Pancreas (tissue), 10 donors: ENCODE data around the gene METTL2B. TPM values are rescaled to one million over a fixed set of nuclear protein-coding genes. Genes with fewer than 3 reads are reported as not detected.
"Not testable (repeated sequence)": the region's sequence is repeated elsewhere in the genome, so short reads cannot be mapped to it uniquely, and the experiment has no call there.

Source experiments
- ATAC-seq, 4 donors: fragments of 200-7000 bp; cut with Tn5 transposase; one replicate each; pipeline versions ENCODE4 v1.8.0 to v1.9.1; 2020; ENCODE audit warnings: mild to moderate bottlenecking in 4 of 4, moderate library complexity in 4 of 4
- DNase-seq, 6 donors: peaks; one replicate each; pipeline ENCODE4 v3.0.0-alpha.2; 2020
- FAIRE-seq: peaks from 2 replicates; lab custom pipeline; 2012; peaks lifted over from hg19 to GRCh38; lab: Jason Lieb, UNC
- H3K27ac ChIP-seq, 4 donors: fragments of 200-600 bp; sonication (generic); 1 replicate in 3 of 4; 2 replicates in 1 of 4; pipeline versions ENCODE4 v1.5.0 to v1.8.0; 2020
- H3K27me3 ChIP-seq, 4 donors: fragments of 200-600 bp; one replicate each; pipeline ENCODE4 v1.8.0; 2021
- H3K36me3 ChIP-seq, 3 donors: fragments of 200-600 bp; sonication (generic) in 1 of 3; one replicate each; pipeline versions ENCODE4 v1.5.0 to v1.8.0; 2020 to 2021
- H3K4me1 ChIP-seq, 3 donors: fragments of 200-600 bp; one replicate each; pipeline ENCODE4 v1.8.0; 2021
- H3K4me3 ChIP-seq, 4 donors: fragments of 200-600 bp; sonication (generic) in 2 of 4; one replicate each; pipeline versions ENCODE4 v1.5.0 to v1.8.0; 2020 to 2021
- H3K9me3 ChIP-seq, 4 donors: fragments of 200-600 bp; one replicate each; pipeline ENCODE4 v1.8.0; 2021
- WGBS, 2 donors: extraction: QIAGEN DNeasy Blood & Tissue Kit; methylation state at CpG; one replicate each; pipeline ENCODE4 v1.1.7; 2013; 5-methylcytosine and 5-hydroxymethylcytosine counted together
- intact Hi-C, 3 donors: fragments of 100-400 bp; cut with DNase I; formaldehyde crosslinking; loops; one replicate each; pipeline versions ENCODE4 v1.11.1 to v1.14.2; 2022
- polyA plus RNA-seq, 2 donors: library from polyadenylated mRNA; stranded (reverse); fragments of 200-250 nt; gene quantifications; one replicate each; pipeline ENCODE4 v1.2.3, GENCODE V29; 2013
- total RNA-seq, 6 donors: library from RNA; stranded (reverse); fragmentation: NEBNext Ultra II Directional in 4 of 6; extraction: Animal tissue kit (Norgen Biotek cat#: 25700) in 4 of 6; gene quantifications; one replicate each; pipeline versions ENCODE4 v1.2.1 to v1.2.4, GENCODE V29; 2021 to 2023
- TF ChIP-seq, protein P1 (sequence below), 4 donors: fragments of 200-600 bp; sonication (generic) in 3 of 4; IDR thresholded peaks; one replicate each; pipeline versions ENCODE4 v1.5.0 to v1.8.0; 2021; ENCODE audit warnings: antibody characterized with exemption in 4 of 4
- donor health status: healthy with polysubstance abuse.
- donor health status: DM: no; HTN: no; CAD: no; lungs with moderate emphysema.
- donor health status: DM: no; HTN: no; CAD: no.
- donor health status: control.
- donor health status: control.
- donor health status: Bipolar disorder and iron deficiency.
- donor health status: DM: yes; HTN: yes; CAD: no.
- donor health status: DM: no; HTN: no; CAD: no.
- donor health status: DM: no; HTN: no; CAD: no.
- donor health status: DM: yes; HTN: yes; CAD: no.

METTL2B gene
- total and polyA plus RNA-seq, 8 donors, result 6.2 to 12.6 (median 10.0) TPM

DNA sequence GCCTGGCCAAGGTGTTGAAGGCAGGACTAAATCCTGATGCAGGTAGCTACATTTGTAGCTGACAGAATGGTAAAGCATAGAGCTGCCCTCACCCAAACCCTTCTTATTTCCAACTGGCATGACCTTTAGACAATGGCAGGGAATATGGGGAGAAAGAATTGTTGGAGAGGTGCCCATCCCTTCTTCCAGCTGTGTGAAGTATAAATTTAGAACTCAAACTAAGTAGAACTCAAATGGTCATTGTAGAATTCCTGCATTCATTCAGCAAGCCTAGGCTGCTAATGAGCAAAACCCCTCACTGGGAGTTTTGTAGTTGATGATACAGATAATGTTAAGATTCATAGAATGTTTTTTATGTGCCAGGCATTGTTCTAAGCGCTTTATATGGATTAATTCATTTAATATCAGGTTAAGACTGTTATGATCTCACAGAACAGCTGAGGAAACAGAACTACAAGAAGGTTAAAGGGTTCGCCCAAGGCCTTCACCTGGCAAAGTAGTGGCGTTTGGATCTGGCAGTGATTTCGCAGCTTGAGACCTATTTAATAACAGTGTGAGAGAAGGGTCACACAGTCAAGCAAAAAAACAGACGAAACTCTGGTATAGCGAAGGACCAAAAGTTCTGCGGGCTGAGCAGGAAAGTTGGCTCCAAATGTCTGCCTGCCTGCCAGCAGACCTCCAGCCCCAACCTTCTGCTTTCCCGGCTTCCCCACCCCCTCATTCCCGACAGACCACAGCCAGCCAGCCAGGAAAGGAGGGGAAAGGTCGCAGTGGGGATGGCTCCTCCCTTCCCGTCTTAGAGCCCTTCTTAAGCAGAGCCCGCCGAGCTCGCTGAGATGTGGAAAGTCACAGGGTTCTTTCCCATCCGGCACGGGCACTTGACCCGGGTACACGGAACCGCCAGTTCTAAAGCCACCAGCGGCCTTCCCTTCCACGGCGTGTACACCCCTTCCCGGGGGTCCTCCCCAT, 22.4 kb upstream of the METTL2B start:
- Histone ChIP-seq H3K4me1 (peaks cover 25 to 37% (median 30%) of the 10 kb centered on the region in 3 donors), H3K4me3 (peak overlapping the region in 1 of 4 donors; percentile 74), H3K27me3 (no peaks in the 10 kb centered on the region), H3K27ac (peak overlapping the region; percentile 77 to 94 (median 88)), H3K36me3 (no peaks in the 10 kb centered on the region), H3K9me3 (no peaks in the 10 kb centered on the region)
- WGBS, 2 donors, result 23 to 26% methylated on average over 21 to 23 of the region's 23 CpGs
- DNase-seq (peak; percentile 73 to 90 (median 80)), ATAC-seq (peak; percentile 65 to 81 (median 74)), FAIRE-seq (no peak)
- intact Hi-C loops, result no loop called here
- TF ChIP-seq, protein P1, sequence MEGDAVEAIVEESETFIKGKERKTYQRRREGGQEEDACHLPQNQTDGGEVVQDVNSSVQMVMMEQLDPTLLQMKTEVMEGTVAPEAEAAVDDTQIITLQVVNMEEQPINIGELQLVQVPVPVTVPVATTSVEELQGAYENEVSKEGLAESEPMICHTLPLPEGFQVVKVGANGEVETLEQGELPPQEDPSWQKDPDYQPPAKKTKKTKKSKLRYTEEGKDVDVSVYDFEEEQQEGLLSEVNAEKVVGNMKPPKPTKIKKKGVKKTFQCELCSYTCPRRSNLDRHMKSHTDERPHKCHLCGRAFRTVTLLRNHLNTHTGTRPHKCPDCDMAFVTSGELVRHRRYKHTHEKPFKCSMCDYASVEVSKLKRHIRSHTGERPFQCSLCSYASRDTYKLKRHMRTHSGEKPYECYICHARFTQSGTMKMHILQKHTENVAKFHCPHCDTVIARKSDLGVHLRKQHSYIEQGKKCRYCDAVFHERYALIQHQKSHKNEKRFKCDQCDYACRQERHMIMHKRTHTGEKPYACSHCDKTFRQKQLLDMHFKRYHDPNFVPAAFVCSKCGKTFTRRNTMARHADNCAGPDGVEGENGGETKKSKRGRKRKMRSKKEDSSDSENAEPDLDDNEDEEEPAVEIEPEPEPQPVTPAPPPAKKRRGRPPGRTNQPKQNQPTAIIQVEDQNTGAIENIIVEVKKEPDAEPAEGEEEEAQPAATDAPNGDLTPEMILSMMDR (IDR thresholded peaks at IDR 0.05), result no peak

- FAIRE-seq (no peak), ATAC-seq (peak in 3 of 4 donors; percentile 0 to 4 (median 1)), DNase-seq (peak in 1 of 6 donors; percentile 31)
- Histone ChIP-seq H3K4me3 (peak overlapping the region; percentile 74 to 99 (median 86)), H3K9me3 (no peaks in the 10 kb centered on the region), H3K36me3 (no peaks in the 10 kb centered on the region), H3K27me3 (no peaks in the 10 kb centered on the region), H3K4me1 (peaks cover 25 to 38% (median 30%) of the 10 kb centered on the region in 3 donors), H3K27ac (peak overlapping the region; percentile 77 to 94 (median 88))
- intact Hi-C loops, result loop anchor here in 1 of 3 donors (5.0 kb wide), 1 partner anchor 33 kb away; no protein-coding TSS in a partner anchor
- TF ChIP-seq, protein P1 (IDR thresholded peaks at IDR 0.05), result no peak
- WGBS, 2 donors, result 48% methylated on average over 25 of the region's 25 CpGs
Measured at GRCh38 chr7:128454808-128455542, 21.6 kb upstream of the METTL2B start.

GRCh38 chr7:128455543-128456254, 20.8 kb upstream of the METTL2B start, which contains the start of gene HILPDA:
HILPDA (plus strand) TSS chr7:128455878; CDS start chr7:128457269, 1,391 bp downstream.
- Histone ChIP-seq H3K9me3 (no peaks in the 10 kb centered on the region), H3K4me1 (peaks cover 25 to 36% (median 30%) of the 10 kb centered on the region in 3 donors), H3K4me3 (peak within 1 kb of the TSS; percentile 74 to 99 (median 86)), H3K27me3 (no peaks in the 10 kb centered on the region), H3K36me3 (no peaks in the 10 kb centered on the region), H3K27ac (peak within 1 kb of the TSS; percentile 77 to 94 (median 88))
- TF ChIP-seq, protein P1 (IDR thresholded peaks at IDR 0.05), result no peak
- FAIRE-seq (no peak), DNase-seq (peak; percentile 90 to 98 (median 94)), ATAC-seq (peak; percentile 84 to 94 (median 93))
- intact Hi-C loops, result loop anchor here in 1 of 3 donors (5.0 kb wide), 1 partner anchor 33 kb away; no protein-coding TSS in a partner anchor
- 0% methylated on average over 64 of the region's 64 CpGs for WGBS, 2 donors

DNA sequence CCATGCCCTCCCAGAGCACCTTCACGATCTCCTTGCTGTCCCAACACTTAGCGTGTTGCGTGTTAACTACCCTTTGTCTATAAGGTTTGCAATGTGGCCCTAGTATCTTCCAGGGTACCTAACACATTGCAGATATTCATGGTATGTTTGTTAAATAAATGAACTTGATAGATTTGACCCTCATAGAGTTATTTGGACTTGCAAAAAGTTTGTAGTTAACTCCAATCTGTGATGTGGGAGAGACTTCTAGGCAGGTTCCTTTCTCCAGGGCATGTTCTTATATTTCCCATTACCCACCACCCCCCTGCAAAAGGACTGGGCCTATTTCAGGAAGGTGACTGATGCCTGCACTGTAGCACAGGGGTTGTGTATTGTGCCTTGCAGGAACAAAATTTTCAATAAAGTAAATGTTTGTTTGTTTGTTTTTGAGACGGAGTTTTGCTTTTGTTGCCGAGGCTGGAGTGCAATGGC, 20.3 kb upstream of the METTL2B start:
- DNase-seq, result no peak
- 1 to 2% methylated on average over 5 of the region's 5 CpGs for WGBS, 2 donors
- H3K36me3 ChIP-seq, result no peaks in the 10 kb centered on the region
- H3K27ac ChIP-seq, result peak overlapping the region; percentile 77 to 94 (median 88)
- no peaks in the 10 kb centered on the region for H3K27me3 ChIP-seq
- no peak for FAIRE-seq
- H3K4me1 ChIP-seq, result peaks cover 25 to 36% (median 30%) of the 10 kb centered on the region in 3 donors
- H3K4me3 ChIP-seq, result peak overlapping the region; percentile 74 to 99 (median 86)
- H3K9me3 ChIP-seq, result no peaks in the 10 kb centered on the region
- TF ChIP-seq, protein P1 (IDR thresholded peaks at IDR 0.05), result no peak
- intact Hi-C loops, result loop anchor here in 1 of 3 donors (5.0 kb wide), 1 partner anchor 34 kb away; no protein-coding TSS in a partner anchor
- ATAC-seq, result no peak

- H3K4me3 ChIP-seq, FAIRE-seq: not testable (repeated sequence)
- peaks cover 25 to 36% (median 30%) of the 10 kb centered on the region in 3 donors for H3K4me1 ChIP-seq
Measured at GRCh38 chr7:128457385-128457784, 19.2 kb upstream of the METTL2B start.

More at GRCh38 chr7:128457385-128457784, 19.2 kb upstream of the METTL2B start:
- ATAC-seq, H3K36me3 ChIP-seq, DNase-seq, H3K27ac ChIP-seq, H3K9me3 ChIP-seq, H3K27me3 ChIP-seq: not testable (repeated sequence)
- intact Hi-C loops, result loop anchor here in 1 of 3 donors (5.0 kb wide), 1 partner anchor 35 kb away; no protein-coding TSS in a partner anchor
- WGBS, 2 donors, result 79 to 81% methylated on average over 6 of the region's 6 CpGs
